CD4-positive, alpha-beta T cell treated with Interferon gamma for 1 hour (primary cell): ENCODE measurements around the gene HDAC4.

Source experiments
- DNase-seq: peaks from one replicate; pipeline ENCODE4 v3.0.0-alpha.2; 2020

Gene HDAC4

GRCh38 chr2:239425631-239426030, 24.8 kb upstream of the HDAC4 start:
- DNase-seq, result no peak

- no peak for DNase-seq
Observed at GRCh38 chr2:239424337-239425045, 23.7 kb upstream of the HDAC4 start.

GRCh38 chr2:239423551-239423950, 22.7 kb upstream of the HDAC4 start:
- DNase-seq, result no peak

GRCh38 chr2:239421851-239422250, 21.0 kb upstream of the HDAC4 start:
- DNase-seq, result no peak

- no peak for DNase-seq
Observed at GRCh38 chr2:239420082-239420481, 19.3 kb upstream of the HDAC4 start.

- DNase-seq, result no peak
Observed at GRCh38 chr2:239418918-239419317, 18.1 kb upstream of the HDAC4 start.

- no peak for DNase-seq
Observed at GRCh38 chr2:239412905-239413603, 12.2 kb upstream of the HDAC4 start.

- DNase-seq, result no peak
Observed at GRCh38 chr2:239411549-239412319, 10.9 kb upstream of the HDAC4 start.

GRCh38 chr2:239411117-239411516, 10.3 kb upstream of the HDAC4 start:
- no peak for DNase-seq

GRCh38 chr2:239409976-239410375, 9.2 kb upstream of the HDAC4 start:
- DNase-seq, result no peak

GRCh38 chr2:239407112-239407511, 6.3 kb upstream of the HDAC4 start:
- no peak for DNase-seq

GRCh38 chr2:239406316-239406995, 5.6 kb upstream of the HDAC4 start:
- DNase-seq, result no peak

- DNase-seq, result no peak
Observed at GRCh38 chr2:239405071-239405470, 4.3 kb upstream of the HDAC4 start.

- no peak for DNase-seq
Observed at GRCh38 chr2:239402666-239403065, 1.8 kb upstream of the HDAC4 start.

GRCh38 chr2:239401881-239402233, 1.0 kb upstream of the HDAC4 start:
- no peak for DNase-seq

- peak; percentile 100 for DNase-seq
Observed at GRCh38 chr2:239401067-239401880, 454 bp upstream of the HDAC4 start.

GRCh38 chr2:239399921-239400595, 762 bp downstream of the HDAC4 start:
- DNase-seq, result no peak

GRCh38 chr2:239399433-239399920, 1.3 kb downstream of the HDAC4 start:
- DNase-seq, result peak; percentile 25

GRCh38 chr2:239398521-239398921, 2.3 kb downstream of the HDAC4 start:
- DNase-seq, result no peak

GRCh38 chr2:239397931-239398471, 2.8 kb downstream of the HDAC4 start:
- DNase-seq, result no peak
